Activated CD4-positive, alpha-beta T cell treated with anti-CD3 and anti-CD28 coated beads, Interleukin-2, amount 50 U/mL, for 1 hour (primary cell): ENCODE data around the gene LRRC8E.
"Not testable (repeated sequence)": the region's sequence is repeated elsewhere in the genome, so short reads cannot be mapped to it uniquely, and the experiment has no call there.

Source experiments
- DNase-seq: peaks from one replicate; pipeline ENCODE4 v3.0.0-alpha.2; 2020

LRRC8E gene

DNA sequence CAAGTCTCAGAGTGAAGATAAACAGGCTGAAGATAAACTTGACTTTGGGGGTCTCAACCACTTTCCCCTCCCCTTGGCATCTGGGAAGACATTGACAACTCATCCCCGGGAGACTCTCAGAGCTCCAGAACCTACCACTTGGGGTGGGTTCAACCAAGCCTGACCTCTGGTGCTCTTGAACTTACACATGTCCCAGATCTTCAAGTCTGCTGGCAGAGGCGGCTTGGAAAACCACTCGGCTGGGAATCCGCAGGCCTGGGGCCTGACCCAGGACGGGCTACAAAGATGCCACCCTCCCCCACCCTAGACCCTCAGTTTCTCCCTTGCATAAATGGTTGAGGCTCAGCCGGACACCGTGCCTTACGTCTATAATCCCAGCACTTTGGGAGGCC is 512 bp downstream of the LRRC8E start:
- no peak for DNase-seq

DNA sequence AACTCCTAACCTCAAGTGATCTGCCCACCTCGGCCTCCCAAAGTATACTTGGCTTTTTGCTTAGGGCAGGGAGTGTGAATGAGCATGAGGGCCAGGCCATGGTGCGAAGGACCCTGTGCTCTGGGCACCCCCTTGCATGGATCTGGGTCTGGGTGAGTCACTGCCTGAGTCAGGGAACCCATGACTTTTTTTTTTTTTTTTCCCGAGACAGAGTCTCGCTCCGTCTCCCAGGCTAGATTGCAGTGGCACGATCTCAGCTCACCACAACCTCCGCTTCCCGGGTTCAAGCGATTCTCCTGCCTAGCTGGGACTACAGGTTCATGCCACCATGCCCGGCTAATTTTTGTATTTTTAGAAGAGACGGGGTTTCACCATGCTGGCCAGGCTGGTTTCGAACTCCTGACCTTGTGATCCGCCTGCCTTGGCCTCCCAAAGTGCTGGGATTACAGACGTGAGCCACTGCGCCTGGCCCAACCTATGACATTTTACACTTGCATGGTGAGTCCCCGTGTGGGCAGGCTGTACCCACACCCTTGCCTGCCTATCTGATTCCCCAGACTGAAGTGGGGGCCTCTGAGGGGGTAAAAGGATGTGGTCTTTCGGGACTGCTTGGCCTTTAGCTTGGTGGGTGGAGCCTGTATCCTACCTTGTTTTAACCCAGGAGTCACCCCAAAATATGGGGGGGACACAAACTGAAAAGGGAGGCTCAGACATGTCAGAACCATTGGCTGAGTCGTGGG is 5.2 kb downstream of the LRRC8E start:
- DNase-seq: not testable (repeated sequence)

DNA sequence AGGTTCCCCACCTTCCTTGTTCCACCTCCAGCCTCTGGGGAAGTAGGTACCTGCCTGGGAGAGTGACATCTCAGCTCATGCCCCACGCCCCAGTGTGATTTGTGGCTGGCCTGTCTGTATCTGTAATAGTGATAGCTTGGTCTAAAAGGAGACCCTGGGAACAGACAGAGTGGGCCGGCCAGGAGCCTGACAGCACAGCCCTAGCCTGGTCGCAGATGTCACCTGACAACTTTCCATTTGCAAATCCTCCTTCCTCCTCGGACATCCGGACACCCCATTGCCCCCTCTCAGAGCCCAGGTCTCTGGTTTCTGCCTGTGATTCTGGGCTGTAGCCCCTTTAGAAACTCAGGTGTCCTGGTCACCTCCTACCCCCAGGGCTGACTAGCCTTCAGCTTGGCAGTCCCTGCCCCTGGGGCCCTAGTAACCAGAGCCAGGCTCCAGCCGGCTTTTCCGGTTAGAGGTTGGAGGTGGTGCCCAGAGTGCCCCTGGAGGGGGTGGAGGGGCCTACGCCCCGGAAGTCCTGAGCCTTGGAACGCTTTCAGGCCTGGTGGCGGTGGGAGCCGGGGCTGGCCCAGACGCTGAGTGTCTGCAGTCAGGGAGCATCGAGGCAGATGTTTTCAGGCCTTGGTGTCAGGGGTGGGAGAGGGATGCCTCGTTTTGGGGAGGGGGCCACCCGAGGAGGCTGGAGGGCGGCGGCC is 6.5 kb downstream of the LRRC8E start:
- DNase-seq: no peak

GRCh38 chr19:7895565-7895964 is 7.3 kb downstream of the LRRC8E start:
- no peak for DNase-seq

DNA sequence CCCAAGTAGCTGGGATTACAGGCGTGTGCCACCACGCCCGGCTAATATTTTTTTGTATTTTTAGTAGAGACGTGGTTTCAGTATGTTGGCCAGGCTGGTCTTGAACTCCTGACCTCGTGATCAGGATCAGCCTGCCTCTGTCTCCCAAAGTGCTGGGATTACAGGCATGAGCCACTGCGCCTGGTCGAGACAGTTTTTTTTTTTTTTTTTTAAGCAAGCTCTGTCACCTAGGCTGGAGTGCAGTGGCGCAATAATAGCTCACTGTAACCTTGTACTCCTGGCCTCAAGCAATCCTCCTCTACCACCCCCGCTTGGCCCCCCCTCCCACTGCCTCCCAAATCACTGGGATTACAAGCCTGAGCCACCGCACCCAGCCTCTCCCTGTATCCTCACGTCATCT is 9.0 kb downstream of the LRRC8E start:
- DNase-seq: no peak

GRCh38 chr19:7898967-7899366 is 10.7 kb downstream of the LRRC8E start:
- no peak for DNase-seq

- no peak for DNase-seq
These were observed 11.6 kb downstream of the LRRC8E start for GRCh38 chr19:7899751-7900378.

DNA sequence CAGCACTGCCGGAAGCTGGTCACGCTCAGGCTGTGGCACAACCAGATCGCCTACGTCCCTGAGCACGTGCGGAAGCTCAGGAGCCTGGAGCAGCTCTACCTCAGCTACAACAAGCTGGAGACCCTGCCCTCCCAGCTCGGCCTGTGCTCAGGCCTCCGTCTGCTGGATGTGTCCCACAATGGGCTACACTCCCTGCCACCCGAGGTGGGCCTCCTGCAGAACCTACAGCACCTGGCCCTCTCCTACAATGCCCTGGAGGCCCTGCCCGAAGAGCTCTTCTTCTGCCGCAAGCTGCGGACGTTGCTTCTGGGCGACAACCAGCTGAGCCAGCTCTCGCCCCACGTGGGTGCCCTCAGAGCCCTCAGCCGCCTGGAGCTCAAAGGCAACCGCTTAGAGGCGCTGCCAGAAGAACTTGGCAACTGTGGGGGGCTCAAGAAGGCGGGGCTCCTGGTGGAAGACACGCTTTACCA is 12.1 kb downstream of the LRRC8E start:
- no peak for DNase-seq

DNA sequence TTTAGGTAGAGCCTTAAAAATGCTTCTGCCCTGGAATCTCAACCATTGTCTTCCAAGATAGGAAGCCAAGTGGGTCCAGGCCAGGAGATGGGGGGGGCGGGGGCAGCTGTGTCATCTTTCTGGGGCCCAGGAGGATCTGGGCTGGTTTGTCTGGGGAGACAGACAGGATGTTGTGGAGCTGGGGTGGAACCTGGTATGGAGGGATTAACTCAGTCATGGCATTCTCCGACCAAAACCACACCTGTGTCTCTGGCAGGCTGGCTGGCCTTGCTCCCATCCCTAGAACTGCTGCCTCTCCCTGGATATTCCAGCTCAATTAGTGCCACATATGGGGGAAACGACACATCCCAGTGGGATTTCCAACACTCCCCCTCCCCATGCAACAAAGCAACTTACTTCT is 12.6 kb downstream of the LRRC8E start:
- DNase-seq: no peak

GRCh38 chr19:7901337-7901736 is 13.0 kb downstream of the LRRC8E start:
- DNase-seq: no peak

- DNase-seq: no peak
These were observed 14.5 kb downstream of the LRRC8E start for GRCh38 chr19:7902796-7903243.

- DNase-seq: peak; percentile 100
These were observed 15.1 kb downstream of the LRRC8E start, which contains the start of gene MAP2K7 for GRCh38 chr19:7903244-7904073. MAP2K7 (plus strand) TSS chr19:7903877; CDS start chr19:7903945, 68 bp downstream.

- peak; percentile 61 for DNase-seq
These were observed 16.0 kb downstream of the LRRC8E start for GRCh38 chr19:7904074-7905020.

- no peak for DNase-seq
These were observed 17.0 kb downstream of the LRRC8E start for GRCh38 chr19:7905268-7905667.

- no peak for DNase-seq
These were observed 17.5 kb downstream of the LRRC8E start for GRCh38 chr19:7905859-7906258.

GRCh38 chr19:7907122-7907521 is 18.8 kb downstream of the LRRC8E start:
- no peak for DNase-seq

- DNase-seq: no peak
These were observed 19.2 kb downstream of the LRRC8E start for GRCh38 chr19:7907544-7907943.

DNA sequence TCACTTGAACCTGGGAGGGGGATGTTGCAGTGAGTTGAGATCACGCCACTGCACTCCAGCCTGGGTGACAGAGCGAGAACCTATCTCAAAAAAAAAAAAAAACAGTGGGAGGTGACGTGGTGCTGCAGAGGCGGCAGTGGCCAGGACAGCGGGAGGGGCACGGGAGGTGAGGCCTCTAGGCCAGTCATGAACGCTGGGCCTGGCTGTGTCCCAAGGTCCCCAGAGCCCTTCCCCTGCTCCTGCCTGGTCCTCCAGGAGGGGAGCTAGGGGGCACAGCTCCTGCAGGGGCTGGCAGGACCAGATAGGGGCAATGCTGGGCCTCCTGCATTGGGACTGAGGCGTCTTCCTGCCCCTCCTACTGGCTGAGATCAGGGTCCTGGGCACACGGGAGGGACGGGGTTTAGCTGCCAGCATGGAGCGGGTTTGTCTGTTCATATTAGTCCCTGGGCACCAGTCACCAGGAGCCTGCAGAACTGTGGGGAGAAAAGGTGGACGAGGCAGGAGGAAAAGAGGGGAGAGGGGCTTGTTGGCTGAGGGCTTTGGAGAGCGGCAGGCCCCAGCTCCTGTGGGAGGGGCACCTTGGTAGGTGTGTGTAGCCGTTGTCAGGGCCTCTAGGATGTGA is 19.9 kb downstream of the LRRC8E start:
- DNase-seq: no peak

- no peak for DNase-seq
These were observed 20.6 kb downstream of the LRRC8E start for GRCh38 chr19:7908742-7909461.

DNA sequence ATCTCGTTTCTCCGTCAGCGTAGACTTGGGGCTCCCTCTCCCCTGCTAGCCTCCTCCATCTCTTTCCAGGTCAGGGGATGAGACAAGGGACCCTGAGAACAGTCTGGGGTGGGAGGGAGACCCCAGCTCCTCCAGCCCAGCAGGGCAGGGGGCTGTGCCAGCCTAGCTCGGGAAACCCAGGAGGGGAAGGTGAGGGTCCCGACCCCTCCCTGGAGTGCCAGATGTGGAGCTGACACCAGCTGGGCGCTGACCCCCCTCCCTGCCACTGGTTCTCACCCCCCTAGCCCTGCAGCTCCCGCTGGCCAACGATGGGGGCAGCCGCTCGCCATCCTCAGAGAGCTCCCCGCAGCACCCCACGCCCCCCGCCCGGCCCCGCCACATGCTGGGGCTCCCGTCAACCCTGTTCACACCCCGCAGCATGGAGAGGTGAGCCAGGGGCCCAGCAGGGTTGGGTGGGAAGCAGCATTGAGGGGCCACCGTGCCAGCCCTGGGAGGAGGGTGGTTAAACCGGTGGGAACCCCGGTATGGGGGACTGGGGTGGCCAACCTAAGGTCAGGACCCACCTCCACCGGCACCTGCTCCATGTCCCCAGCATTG is 21.3 kb downstream of the LRRC8E start:
- DNase-seq: no peak
